Adrenal gland (tissue), 5 donors: ENCODE measurements around the gene CLMP.

Experiments used
- CTCF ChIP-seq, 6 experiments: fragments of 450-650 bp in 4 of 6; fragments of 200-600 bp in 2 of 6; sonication (generic) in 1 of 6; IDR thresholded peaks; 1 replicate in 5 of 6; 2 replicates in 1 of 6; pipeline versions ENCODE4 v1.5.1 to v1.8.0; 2016 to 2021; ENCODE audit warnings: antibody characterized with exemption in 6 of 6, mild to moderate bottlenecking in 2 of 6, moderate library complexity in 1 of 6
- POLR2A ChIP-seq, 2 donors: fragments of 450-650 bp; IDR thresholded peaks; one replicate each; pipeline ENCODE4 v1.6.1; 2017; ENCODE audit warnings: antibody characterized with exemption in 2 of 2, mild to moderate bottlenecking in 2 of 2, moderate library complexity in 1 of 2
- donor health status: DM: no; HTN: no; CAD: no.

GRCh38 chr11:123163621-123164020 is 31.4 kb downstream of the CLMP start:
- TF ChIP-seq CTCF (IDR thresholded peaks at IDR 0.05) (no peak), POLR2A (IDR thresholded peaks at IDR 0.05) (no peak)
